ENCODE data around the gene SNX6. TPM values are rescaled to one million over a fixed set of nuclear protein-coding genes. Genes with fewer than 3 reads are reported as not detected.
"Not testable (repeated sequence)": the region's sequence is repeated elsewhere in the genome, so short reads cannot be mapped to it uniquely, and the experiment has no call there.

Gene SNX6
- total RNA-seq, 1 experiment from 2014 or later, result 105 TPM

GRCh38 chr14:34562776-34563150 is 67.2 kb downstream of the SNX6 start:
- DNase-seq, result no peak
- H3K27me3 ChIP-seq, result no peaks in the 10 kb centered on the region

GRCh38 chr14:34562037-34562775 is 67.7 kb downstream of the SNX6 start:
- not testable (repeated sequence) for H3K4me3 ChIP-seq; H3K9me3 ChIP-seq (replicated peaks); DNase-seq; H3K4me1 ChIP-seq; H3K27ac ChIP-seq; H3K27me3 ChIP-seq
- H3K36me3 ChIP-seq, result peaks cover 28% of the 10 kb centered on the region

More at GRCh38 chr14:34562776-34563150, 67.2 kb downstream of the SNX6 start:
- no peak overlapping the region for H3K4me3 ChIP-seq
- H3K36me3 ChIP-seq, result peaks cover 34% of the 10 kb centered on the region
- no peaks in the 10 kb centered on the region for H3K4me1 ChIP-seq
- H3K27ac ChIP-seq, result no peak overlapping the region
- H3K9me3 ChIP-seq (replicated peaks), result no peaks in the 10 kb centered on the region

GRCh38 chr14:34556498-34556829 is 73.5 kb downstream of the SNX6 start:
- not testable (repeated sequence) for H3K27me3 ChIP-seq; H3K36me3 ChIP-seq; H3K4me3 ChIP-seq; H3K4me1 ChIP-seq; H3K27ac ChIP-seq; DNase-seq; H3K9me3 ChIP-seq (replicated peaks)

GRCh38 chr14:34555583-34556497 is 74.1 kb downstream of the SNX6 start:
- not testable (repeated sequence) for H3K4me1 ChIP-seq; H3K4me3 ChIP-seq; H3K27ac ChIP-seq; H3K27me3 ChIP-seq; DNase-seq; H3K9me3 ChIP-seq (replicated peaks); H3K36me3 ChIP-seq

GRCh38 chr14:34554540-34555250 is 75.3 kb downstream of the SNX6 start:
- Histone ChIP-seq H3K36me3 (no peaks in the 10 kb centered on the region), H3K27me3 (no peaks in the 10 kb centered on the region), H3K9me3 (replicated peaks) (no peaks in the 10 kb centered on the region), H3K4me3 (0 out of 2 replicates have a peak overlapping the region, but pooled peaks have one; percentile 6), H3K27ac (no peak overlapping the region; the same call in 1 of the 2 replicates), H3K4me1 (no peaks in the 10 kb centered on the region)
- peak in 1 of 2 experiments; percentile 40 for DNase-seq

- H3K9me3 ChIP-seq (replicated peaks); H3K4me1 ChIP-seq; H3K4me3 ChIP-seq; DNase-seq; H3K27ac ChIP-seq; H3K36me3 ChIP-seq; H3K27me3 ChIP-seq: not testable (repeated sequence)
Observed at GRCh38 chr14:34549276-34549966, 80.5 kb downstream of the SNX6 start.

- DNase-seq, result no peak
- Histone ChIP-seq H3K36me3 (no peaks in the 10 kb centered on the region), H3K27ac (no peak overlapping the region), H3K4me1 (peaks cover 3% of the 10 kb centered on the region; the same call in 1 of the 2 replicates), H3K9me3 (replicated peaks) (no peaks in the 10 kb centered on the region), H3K27me3 (no peaks in the 10 kb centered on the region), H3K4me3 (no peak overlapping the region)
Observed at GRCh38 chr14:34548472-34548981, 81.4 kb downstream of the SNX6 start.

GRCh38 chr14:34547136-34547520 is 82.8 kb downstream of the SNX6 start:
- H3K27me3 ChIP-seq; H3K27ac ChIP-seq; H3K9me3 ChIP-seq (replicated peaks); DNase-seq; H3K36me3 ChIP-seq; H3K4me3 ChIP-seq; H3K4me1 ChIP-seq: not testable (repeated sequence)

GRCh38 chr14:34546272-34547135 is 83.4 kb downstream of the SNX6 start:
- not testable (repeated sequence) for H3K27ac ChIP-seq; H3K27me3 ChIP-seq; H3K9me3 ChIP-seq (replicated peaks); DNase-seq; H3K4me3 ChIP-seq; H3K4me1 ChIP-seq; H3K36me3 ChIP-seq

GRCh38 chr14:34540181-34541059 is 89.5 kb downstream of the SNX6 start:
- not testable (repeated sequence) for H3K27me3 ChIP-seq; H3K9me3 ChIP-seq (replicated peaks); DNase-seq; H3K4me1 ChIP-seq
- peak overlapping the region; percentile 87 for H3K27ac ChIP-seq
- peaks cover 12% of the 10 kb centered on the region for H3K36me3 ChIP-seq
- peak overlapping the region; percentile 86 for H3K4me3 ChIP-seq

- DNase-seq, result peak; percentile 98
- Histone ChIP-seq H3K36me3 (peaks cover 12% of the 10 kb centered on the region), H3K9me3 (replicated peaks) (no peaks in the 10 kb centered on the region), H3K4me3 (peak within 1 kb of the TSS; percentile 86), H3K4me1 (peaks cover 4% of the 10 kb centered on the region; the same call in 1 of the 2 replicates), H3K27me3 (no peaks in the 10 kb centered on the region), H3K27ac (peak within 1 kb of the TSS; percentile 87)
Observed at GRCh38 chr14:34539407-34540180, 90.4 kb downstream of the SNX6 start, which contains the start of gene EAPP. EAPP (minus strand) TSS chr14:34539701; CDS start chr14:34539628, 73 bp downstream.

GRCh38 chr14:34538871-34539406 is 91.0 kb downstream of the SNX6 start:
- DNase-seq, result no peak
- peaks cover 12% of the 10 kb centered on the region for H3K36me3 ChIP-seq
- H3K27ac ChIP-seq, result peak overlapping the region; percentile 87
- no peaks in the 10 kb centered on the region for H3K27me3 ChIP-seq
- H3K4me3 ChIP-seq, result peak overlapping the region; percentile 86
- peaks cover 4% of the 10 kb centered on the region; the same call in 1 of the 2 replicates for H3K4me1 ChIP-seq
- no peaks in the 10 kb centered on the region for H3K9me3 ChIP-seq (replicated peaks)
